NK-92 (cell line): Measurements from ENCODE around the gene FOLR1.
"Not testable (repeated sequence)": the region's sequence is repeated elsewhere in the genome, so short reads cannot be mapped to it uniquely, and the experiment has no call there.

ENCODE experiments used
- DNase-seq: peaks from one replicate; lab custom pipeline; 2025; ENCODE audit not compliant: unreplicated experiment; lab: John Stamatoyannopoulos, UW

FOLR1 gene

DNA sequence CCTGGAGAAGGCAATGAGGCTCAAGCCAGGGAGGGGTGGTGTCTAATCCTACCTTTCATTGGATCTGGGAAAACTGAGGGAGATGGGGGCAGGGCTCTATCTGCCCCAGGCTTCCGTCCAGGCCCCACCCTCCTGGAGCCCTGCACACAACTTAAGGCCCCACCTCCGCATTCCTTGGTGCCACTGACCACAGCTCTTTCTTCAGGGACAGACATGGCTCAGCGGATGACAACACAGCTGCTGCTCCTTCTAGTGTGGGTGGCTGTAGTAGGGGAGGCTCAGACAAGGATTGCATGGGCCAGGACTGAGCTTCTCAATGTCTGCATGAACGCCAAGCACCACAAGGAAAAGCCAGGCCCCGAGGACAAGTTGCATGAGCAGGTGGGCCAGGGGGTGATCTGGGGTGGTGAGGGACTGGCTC, at the start of gene FOLR1:
FOLR1 (plus strand) TSS at position 180 of the 421 bp plus-strand sequence; CDS start at position 214, 34 bp downstream.
- no peak for DNase-seq

DNA sequence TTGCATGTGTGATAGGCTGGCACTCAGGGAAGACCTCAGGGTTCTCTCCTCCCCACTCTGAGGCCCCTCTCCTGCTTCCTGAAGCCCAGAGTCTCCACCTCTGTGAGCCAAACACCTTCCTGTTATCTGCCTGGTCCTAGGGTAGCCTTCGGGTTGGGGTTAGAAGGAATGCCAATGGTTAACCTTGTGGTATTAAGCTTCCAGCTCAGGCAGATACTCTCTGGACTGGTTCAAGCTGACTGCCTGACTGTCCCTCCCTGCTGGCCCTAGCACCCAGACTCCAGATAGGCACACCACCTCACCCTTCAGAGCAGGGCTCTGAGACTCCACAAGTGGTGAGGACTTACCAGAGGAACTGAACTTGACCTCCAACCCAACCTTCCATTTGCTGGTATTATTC, 49.4 kb upstream of the FOLR1 start:
- not testable (repeated sequence) for DNase-seq

GRCh38 chr11:72144807-72145565, 47.0 kb upstream of the FOLR1 start:
- no peak for DNase-seq

DNA sequence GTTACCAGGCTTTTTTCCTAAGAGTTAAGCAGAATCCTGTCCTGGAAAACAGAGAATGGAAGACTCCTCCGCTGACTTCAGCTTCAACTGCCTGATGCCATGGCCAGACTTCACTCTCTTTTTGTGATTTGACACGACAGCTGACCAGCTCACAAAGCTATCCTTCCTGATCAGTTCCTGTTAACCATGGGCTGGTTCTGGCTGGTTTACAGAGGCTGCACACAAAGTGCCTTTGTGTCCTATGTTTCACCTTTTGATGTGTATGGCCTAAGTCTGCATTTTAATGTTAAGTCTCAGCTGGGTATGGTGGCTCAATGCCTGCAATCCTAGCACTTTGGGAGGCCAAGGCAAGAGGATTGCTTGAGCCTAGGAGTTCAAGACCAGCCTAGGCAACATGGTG, 45.3 kb upstream of the FOLR1 start:
- DNase-seq = no peak

- no peak for DNase-seq
Observed at GRCh38 chr11:72150882-72151281, 41.1 kb upstream of the FOLR1 start.

DNA sequence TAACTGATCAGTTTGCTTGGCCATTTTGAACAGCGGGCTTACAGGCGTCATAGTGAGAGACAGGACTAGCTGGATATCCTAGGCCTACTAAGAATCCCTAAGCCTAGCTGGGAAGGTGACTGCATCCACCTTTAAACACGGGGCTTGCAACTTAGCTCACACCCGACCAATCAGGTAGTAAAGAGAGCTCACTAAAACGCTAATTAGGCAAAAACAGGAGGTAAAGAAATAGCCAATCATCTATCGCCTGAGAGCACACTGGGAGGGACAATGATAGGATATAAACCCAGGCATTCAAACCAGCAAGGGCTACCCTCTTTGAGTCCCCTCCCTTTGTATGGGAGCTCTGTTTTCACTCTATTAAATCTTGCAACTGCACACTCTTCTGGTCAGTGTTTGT, 38.1 kb upstream of the FOLR1 start:
- not testable (repeated sequence) for DNase-seq

DNA sequence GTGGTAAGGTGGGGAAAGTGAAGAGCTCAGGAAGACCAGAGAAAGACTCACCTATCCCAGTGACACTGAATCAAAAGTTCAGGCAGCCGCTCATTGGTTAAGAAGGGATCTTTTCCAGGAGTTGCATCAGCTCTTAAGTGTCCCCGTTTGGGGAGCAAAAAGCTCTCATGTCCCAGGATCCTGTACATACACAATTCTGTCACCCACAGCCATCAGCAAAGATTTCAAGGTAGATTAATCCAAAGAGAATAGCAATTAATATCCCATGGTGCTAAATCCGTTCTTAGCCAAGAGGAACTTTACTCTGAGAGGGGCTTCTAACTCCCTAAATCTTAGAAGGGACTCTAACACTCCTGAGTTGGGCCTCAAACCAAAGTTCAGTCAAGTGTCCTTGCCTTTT, 37.1 kb upstream of the FOLR1 start:
- DNase-seq = no peak

DNA sequence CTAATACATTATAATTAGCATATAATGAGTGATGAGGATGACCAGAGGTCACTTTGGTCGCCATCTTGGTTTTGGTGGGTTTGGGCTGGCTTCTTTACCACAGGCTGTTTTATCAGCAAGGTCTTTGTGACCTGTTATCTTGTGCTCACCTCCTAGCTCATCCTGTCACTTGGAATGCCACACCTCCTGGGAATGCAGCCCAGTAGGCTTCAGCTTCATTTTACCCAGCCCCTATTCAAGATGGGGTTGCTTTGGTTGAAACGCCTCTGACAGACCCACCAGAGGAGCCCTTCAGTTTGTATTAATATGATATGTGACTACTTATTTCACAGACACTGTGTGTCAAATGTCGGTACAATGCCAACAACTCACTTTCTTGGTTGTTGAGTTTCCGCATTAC, 36.2 kb upstream of the FOLR1 start:
- no peak for DNase-seq

DNA sequence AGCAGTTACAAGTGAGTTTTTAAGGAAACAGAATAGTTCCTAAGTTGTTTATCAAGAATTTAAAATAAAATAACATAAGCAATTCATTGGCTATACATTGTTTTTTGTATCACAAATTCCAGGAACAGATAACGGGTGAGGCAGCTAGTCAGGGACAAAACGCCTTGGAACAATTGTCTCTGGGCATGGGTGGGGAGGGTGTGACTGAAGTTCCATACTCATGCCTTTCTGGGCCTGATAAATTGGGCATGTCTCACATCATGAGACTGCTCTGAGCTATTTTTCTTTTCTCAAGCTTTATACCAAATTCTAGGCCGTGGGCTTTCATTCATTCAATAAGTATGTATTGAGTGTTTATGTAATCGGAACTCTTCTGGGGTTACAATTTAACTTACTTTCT, 34.8 kb upstream of the FOLR1 start:
- DNase-seq = no peak

DNA sequence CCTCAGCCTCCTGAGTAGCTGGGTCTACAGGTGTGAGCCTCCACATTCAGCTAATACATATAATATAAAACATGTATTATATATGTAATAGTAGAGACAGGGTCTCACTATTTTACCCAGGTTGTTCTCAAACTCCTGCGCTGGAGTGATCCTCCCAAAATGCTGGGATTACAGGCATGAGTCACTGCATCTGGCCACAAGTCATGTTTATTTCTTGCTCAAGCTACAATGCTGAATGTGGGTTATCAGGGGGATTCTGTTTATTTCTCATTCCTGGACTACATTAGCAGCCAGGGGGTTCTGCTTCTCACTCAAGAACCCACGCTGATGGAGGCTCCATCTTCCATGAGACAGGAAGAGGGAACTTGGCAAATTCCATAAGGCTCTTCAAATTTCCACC, 31.6 kb upstream of the FOLR1 start:
- no peak for DNase-seq

GRCh38 chr11:72162891-72163492, 28.9 kb upstream of the FOLR1 start:
- no peak for DNase-seq

- not testable (repeated sequence) for DNase-seq
Observed at GRCh38 chr11:72164187-72164586, 27.8 kb upstream of the FOLR1 start.

- not testable (repeated sequence) for DNase-seq
Observed at GRCh38 chr11:72169046-72169555, 22.8 kb upstream of the FOLR1 start.

DNA sequence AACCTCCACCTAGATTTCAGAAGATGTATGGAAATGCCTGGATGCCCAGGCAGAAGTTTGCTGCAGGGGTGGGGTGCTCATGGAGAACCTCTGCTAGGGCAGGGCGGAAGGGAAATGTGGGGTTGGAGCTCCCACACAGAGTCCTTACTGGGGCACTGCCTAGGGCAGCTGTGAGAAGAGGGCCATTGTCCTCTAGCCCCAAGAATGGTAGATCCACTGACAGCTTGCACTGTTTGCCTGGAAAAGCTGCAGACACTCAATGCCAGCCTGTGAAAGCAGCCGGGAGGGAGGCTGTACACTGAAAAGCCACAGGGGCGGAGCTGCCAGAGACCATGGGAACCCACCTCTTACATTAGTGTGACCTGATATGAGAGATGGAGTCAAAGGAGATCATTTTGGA, 22.2 kb upstream of the FOLR1 start:
- DNase-seq = not testable (repeated sequence)

DNA sequence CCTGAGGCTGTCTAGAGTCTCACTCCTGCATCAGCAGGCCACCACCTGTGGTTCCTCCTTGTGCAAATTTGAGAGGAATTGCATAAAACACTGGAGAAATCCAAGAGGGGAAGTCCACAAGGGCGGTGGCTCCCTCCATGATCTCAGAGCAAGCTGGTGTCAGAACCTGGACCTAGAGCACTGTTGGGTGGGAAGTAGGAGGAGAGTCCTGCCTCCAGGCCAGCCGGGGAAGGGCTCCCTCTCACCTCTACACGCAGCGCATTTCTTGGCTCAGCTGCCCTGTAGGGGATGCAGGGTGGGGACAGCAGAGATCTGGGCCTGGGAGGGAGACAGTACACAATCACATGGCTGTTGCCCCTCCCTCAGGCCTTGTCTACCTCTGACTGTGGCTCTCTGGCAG, 19.9 kb upstream of the FOLR1 start:
- not testable (repeated sequence) for DNase-seq

- DNase-seq = no peak
Observed at GRCh38 chr11:72173291-72173690, 18.6 kb upstream of the FOLR1 start.

DNA sequence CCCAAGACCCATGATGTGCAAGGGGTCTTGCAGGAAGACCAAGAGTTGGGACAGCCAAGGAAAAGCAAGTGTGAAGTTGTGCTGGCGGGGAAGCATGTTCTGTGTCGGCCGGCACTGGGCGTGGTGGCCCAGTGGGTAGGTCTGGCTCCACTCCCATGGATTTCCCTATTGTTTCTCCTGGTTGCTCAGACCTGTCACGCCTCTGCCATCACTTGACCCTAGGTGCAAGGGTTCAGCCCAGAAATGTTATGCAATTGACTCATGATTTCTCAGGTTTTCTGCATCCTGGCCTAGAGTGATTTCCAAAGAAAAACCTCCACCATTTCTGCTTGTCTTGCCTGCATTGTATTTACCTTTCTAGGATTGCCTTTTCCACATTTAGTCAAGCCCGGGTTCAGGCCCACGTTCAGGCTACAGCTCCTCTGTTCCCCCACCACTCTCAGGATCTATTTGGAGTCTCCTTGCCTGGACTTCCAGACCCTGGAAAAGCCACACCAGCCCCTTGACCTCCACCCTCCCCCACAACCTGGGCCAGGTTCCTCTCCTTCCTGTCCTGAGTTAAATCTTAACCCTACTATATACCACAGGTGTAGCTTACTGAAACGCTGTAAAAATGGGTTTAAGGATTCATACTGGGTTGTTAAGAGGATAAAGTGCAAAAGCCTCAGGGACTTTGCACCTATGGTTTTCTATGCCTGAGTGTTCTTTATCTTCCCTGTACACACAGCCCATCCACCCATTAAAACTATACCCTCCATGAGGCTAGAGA, 17.5 kb upstream of the FOLR1 start:
- no peak for DNase-seq

- DNase-seq = no peak
Observed at GRCh38 chr11:72177656-72178055, 14.3 kb upstream of the FOLR1 start.

- DNase-seq = no peak
Observed at GRCh38 chr11:72179049-72179803, 12.7 kb upstream of the FOLR1 start.

- no peak for DNase-seq
Observed at GRCh38 chr11:72179804-72180396, 12.0 kb upstream of the FOLR1 start.
